LNCaP clone FGC (cell line): ENCODE data around the gene NTNG1.

Source experiments
- DNase-seq: peaks from one replicate; pipeline ENCODE4 v3.0.0-alpha.2; 2011; ENCODE audit warnings: low read depth
- H3K4me3 ChIP-seq: 2 replicates; pipeline ENCODE4 v1.5.1; 2011; ENCODE audit warnings: mild to moderate bottlenecking, low read depth, low read length, control low read depth
- TF ChIP-seq, protein P1 (sequence below): IDR thresholded peaks from 2 replicates; pipeline ENCODE4 v1.5.1; 2012; ENCODE audit warnings: mild to moderate bottlenecking; ENCODE audit not compliant: control insufficient read depth, insufficient read depth; ENCODE audit errors: extremely low read depth

Gene NTNG1

DNA sequence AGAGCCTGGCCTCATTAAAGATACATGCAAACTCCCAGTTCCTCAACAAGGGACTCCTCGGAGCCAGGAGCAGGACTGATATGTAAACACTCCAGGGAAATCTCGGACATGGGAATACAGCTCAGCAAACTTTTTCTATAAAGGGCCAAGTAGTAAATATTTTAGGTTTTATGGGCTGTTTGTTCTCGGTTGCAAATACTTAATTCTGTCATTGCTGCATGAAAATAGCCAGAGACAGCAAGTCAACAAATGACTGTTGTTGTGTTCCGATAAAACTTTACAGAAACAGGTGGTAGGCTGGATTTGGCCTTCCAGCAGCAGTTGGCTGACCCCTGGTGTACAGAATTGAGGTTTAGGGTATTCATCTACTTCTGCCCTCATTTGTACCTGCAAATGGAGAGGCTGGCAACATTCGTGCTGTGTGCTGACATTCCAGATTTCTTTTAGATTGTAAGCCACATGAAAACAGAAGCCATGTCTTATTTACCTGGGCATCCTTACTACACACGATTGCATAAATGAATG is 360.3 kb downstream of the NTNG1 start:
- TF ChIP-seq, protein P1, sequence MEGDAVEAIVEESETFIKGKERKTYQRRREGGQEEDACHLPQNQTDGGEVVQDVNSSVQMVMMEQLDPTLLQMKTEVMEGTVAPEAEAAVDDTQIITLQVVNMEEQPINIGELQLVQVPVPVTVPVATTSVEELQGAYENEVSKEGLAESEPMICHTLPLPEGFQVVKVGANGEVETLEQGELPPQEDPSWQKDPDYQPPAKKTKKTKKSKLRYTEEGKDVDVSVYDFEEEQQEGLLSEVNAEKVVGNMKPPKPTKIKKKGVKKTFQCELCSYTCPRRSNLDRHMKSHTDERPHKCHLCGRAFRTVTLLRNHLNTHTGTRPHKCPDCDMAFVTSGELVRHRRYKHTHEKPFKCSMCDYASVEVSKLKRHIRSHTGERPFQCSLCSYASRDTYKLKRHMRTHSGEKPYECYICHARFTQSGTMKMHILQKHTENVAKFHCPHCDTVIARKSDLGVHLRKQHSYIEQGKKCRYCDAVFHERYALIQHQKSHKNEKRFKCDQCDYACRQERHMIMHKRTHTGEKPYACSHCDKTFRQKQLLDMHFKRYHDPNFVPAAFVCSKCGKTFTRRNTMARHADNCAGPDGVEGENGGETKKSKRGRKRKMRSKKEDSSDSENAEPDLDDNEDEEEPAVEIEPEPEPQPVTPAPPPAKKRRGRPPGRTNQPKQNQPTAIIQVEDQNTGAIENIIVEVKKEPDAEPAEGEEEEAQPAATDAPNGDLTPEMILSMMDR = peak; percentile 45
- no peak overlapping the region for H3K4me3 ChIP-seq
- DNase-seq = peak; percentile 68

DNA sequence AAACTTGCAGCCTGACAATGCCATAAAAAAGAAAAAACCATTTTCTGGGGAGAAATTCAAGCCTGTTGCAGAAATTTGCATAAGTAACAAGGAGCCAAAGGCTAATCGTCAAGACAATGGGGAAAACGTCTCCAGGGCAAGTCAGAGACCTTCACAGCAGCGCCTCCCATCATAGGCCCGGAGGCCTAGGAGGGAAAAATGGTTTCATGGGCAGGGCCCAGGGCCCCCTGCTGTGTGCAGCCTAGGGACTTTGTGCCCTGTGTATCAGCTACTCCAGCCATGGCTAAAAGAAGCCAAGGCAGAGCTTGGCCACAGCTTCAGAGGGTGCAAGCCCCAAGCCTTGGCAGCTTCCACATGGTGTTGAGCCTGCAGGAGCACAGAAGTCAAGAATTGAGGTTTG is 369.5 kb downstream of the NTNG1 start:
- H3K4me3 ChIP-seq = no peak overlapping the region
- no peak for DNase-seq
- TF ChIP-seq, protein P1 = no peak

GRCh38 chr1:107512836-107513235 is 372.0 kb downstream of the NTNG1 start:
- DNase-seq = no peak
- H3K4me3 ChIP-seq = no peak overlapping the region
- TF ChIP-seq, protein P1 = no peak

GRCh38 chr1:107514841-107515240 is 374.0 kb downstream of the NTNG1 start:
- TF ChIP-seq, protein P1 = no peak
- no peak for DNase-seq
- H3K4me3 ChIP-seq = no peak overlapping the region

DNA sequence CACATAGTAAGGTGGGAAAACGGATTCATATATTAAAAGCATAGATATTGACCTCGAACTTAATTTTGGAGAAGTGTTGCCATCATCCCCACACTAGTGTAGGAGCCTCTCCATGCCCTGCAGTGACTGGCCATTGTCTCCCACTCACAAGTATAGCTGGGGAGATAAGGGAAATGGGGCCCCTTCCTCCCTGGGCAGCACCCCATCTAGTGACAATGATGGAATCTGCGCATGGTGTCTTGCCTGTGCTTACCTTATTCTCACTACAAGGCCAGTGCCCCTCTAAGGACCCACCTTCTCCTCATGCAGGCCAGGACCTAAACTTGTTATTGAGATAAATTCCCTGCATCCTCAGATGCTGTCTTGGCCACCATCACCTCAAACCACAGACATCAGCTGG is 374.9 kb downstream of the NTNG1 start:
- H3K4me3 ChIP-seq = no peak overlapping the region
- DNase-seq = no peak
- TF ChIP-seq, protein P1 = no peak

DNA sequence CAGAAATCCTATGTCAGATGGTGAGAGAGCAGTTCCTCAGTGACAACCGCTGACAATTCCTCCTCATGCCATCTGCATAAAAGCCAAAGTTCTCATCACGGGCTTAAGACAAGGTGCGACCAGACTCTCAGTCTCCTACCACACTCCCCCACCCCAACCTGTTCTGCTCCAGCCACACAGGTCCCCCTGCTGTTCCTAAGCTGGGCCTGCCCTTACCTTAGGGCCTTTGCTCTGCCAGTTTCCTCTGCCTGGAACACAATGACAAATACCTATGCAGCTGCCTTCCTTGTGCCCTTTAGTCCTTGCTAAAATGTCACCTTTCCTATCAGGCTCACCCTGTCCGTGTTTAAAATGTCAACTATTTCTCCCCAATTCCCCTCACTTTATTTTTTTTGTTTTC is 382.2 kb downstream of the NTNG1 start:
- TF ChIP-seq, protein P1 = no peak
- no peak for DNase-seq
- no peak overlapping the region for H3K4me3 ChIP-seq

- TF ChIP-seq, protein P1 = no peak
- no peak overlapping the region for H3K4me3 ChIP-seq
These were observed 382.9 kb downstream of the NTNG1 start for GRCh38 chr1:107523736-107524135.

More at GRCh38 chr1:107523736-107524135, 382.9 kb downstream of the NTNG1 start:
- DNase-seq = no peak
